ENCODE data around the gene TMEM176A.

TMEM176A gene

DNA sequence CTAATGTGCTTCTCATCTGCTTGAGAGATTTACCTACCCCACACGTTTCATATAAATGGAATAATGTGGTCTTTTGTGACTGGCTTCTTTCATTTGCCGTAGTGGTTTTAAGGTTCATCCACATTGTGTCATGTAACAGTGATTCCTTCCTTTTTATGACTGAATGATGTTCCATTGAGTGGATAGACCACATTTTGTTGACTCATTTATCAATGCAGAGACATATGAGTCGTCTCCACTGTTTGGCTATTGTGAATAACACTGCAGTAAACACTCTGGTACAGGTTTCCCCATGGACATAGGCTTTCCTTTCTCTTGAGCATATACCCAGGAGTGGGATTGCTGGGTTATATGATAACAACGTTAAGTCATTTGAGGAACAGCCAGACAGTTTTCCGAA lies 49.7 kb downstream of the TMEM176A start:
- no peak for DNase-seq

DNA sequence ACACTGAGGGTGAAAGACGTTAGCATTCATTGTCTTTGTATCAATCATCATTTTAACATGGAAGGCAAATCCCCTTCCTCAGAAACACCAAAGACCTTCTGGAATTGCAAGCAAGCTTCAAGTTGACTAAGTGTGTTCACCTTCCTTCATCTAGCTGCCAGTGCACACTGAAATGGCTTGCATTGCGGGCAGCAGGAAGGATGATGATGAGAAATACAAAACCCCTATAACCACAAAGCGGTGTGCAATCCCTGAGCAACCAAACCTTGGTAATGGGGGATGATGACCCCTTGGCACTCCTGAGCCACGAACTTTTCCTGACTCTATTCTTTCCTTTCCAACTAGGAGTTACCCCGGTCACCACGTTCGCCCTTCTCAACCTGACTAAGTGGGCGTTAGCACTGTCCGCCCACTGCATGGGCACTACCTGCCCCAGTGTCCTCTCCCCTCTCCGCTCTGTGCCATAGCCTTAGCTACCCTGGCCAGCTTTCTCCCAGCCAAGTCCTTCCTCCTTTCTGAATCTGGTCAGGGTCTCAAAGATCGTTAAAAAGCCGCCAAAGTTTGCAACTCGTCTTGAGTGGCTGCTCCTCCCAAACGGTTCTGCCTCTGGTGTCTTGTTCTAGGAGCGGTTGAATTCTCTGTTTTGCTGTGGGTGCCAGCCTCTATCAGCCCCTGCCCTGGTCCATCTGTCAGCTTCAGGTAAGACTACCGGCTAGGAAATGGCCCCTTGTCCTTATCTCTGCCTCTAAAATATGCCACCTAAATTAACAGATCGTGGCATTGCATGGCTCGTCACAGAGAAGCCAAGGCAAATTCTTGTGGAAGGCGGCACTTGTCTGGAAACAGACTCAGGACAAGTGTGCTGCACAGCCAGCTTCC lies 51.2 kb downstream of the TMEM176A start:
- DNase-seq = no peak

DNA sequence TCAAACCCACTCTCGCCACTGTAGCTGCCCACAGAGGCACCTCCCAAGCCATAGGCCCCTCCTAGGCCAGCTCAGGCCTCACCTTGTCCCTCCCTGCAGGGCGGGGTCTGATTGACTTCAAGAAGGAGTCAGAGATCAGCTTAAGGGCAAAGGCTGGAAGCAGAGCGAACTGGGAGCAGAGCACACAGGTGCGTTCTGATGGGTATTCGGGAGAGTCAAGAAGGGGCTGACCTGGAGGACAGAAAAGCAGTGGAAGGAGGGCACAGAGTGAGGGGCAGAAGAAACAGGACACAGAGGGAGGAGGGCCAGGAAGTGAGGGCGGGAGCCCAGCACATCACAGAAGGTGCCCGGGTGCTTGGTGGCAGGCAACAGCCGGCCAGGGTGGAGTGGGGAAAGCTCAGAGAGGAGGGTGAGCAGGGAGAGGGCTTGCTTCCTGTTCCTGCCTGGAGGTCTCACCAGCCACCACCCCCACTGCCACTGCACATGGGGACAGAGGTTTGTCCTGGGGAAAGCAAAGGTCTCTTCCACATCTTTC lies 51.9 kb downstream of the TMEM176A start, which contains the start of gene AOC1:
TSS of gene AOC1 (plus strand) at position 147 of the 535 bp plus-strand sequence. CDS start 3,954 bp downstream, outside the sequence.
- no peak for DNase-seq

DNA sequence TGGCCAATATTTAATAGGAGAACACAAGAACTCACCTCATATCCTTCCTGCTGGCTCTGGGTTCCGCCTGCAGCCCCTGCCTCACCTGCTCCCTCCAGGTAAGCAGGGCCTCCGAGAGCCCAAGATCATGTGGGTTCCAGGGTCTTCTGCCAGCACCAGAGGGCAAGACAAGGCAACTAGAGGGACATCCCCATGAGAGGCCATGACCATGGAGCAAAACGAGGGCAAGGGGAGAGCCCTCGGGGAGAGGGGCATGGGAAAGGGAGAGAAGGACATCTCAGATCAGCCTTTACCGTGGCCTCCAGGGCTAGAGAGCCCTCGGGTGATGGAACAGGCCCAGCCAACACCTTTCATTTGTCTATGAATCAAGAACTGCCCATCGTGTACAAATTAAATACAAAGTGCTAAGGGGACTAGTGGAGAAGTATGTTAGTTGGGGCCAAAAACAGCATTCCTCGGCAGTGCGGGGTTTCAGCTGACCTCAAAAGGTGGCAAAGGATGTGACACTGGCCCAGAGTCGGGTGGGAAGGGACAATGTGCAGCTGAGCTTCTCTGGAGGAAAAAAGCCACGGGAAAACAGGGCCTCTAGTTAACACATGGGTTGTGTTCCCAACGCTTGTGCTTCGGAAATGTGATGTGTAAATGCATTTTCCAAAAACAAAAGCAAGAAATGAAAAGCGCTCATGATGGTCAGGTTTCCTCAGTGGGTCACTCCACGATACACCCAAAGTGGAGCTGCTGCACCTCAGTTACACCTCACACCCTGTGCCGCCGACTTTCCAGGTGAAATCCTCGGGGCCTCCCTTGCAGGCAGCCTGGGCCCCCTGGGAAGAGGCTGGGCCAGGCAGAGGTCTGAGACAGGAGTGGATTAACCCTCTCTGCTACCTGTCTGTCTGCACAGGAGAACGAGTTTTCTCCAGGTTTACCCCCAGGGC lies 53.8 kb downstream of the TMEM176A start:
- DNase-seq = no peak

Measured in COR-L47 (cell line).